Kidney (tissue), 14 donors: ENCODE results near the gene FGF2. TPM values are rescaled to one million over a fixed set of nuclear protein-coding genes. Genes with fewer than 3 reads are reported as not detected.

Experiments used
- DNase-seq, 5 donors: peaks; one replicate each; pipeline ENCODE4 v3.0.0-alpha.2; 2013 to 2020
- FAIRE-seq: peaks from 2 replicates; lab custom pipeline; 2012; peaks lifted over from hg19 to GRCh38; lab: Jason Lieb, UNC
- H3K27ac ChIP-seq, 2 donors: one replicate each; pipeline ENCODE4 v1.7.0; 2013; ENCODE audit warnings: low read depth in 2 of 2, low read length in 2 of 2, inconsistent platforms in 1 of 2
- H3K27me3 ChIP-seq: one replicate; pipeline ENCODE4 v1.7.1; 2013; ENCODE audit warnings: low read length, inconsistent platforms; ENCODE audit not compliant: control insufficient read depth, insufficient read depth
- H3K36me3 ChIP-seq, 3 donors: one replicate each; pipeline versions ENCODE4 v1.7.0 to v1.7.1; 2013; ENCODE audit warnings: low read length in 3 of 3, control low read depth in 1 of 3, inconsistent platforms in 1 of 3; ENCODE audit not compliant: insufficient read depth in 3 of 3, control insufficient read depth in 2 of 3
- H3K4me1 ChIP-seq, 3 donors: one replicate each; pipeline versions ENCODE4 v1.7.0 to v1.7.1; 2013; ENCODE audit warnings: low read length in 3 of 3, inconsistent platforms in 1 of 3, low read depth in 1 of 3; ENCODE audit not compliant: control insufficient read depth in 2 of 3, insufficient read depth in 2 of 3
- H3K4me3 ChIP-seq, 3 donors: one replicate each; pipeline versions ENCODE4 v1.7.0 to v1.8.1; 2013; ENCODE audit warnings: low read length in 3 of 3, control low read depth in 1 of 3, inconsistent platforms in 1 of 3
- H3K9ac ChIP-seq, 3 donors: one replicate each; pipeline versions ENCODE4 v1.7.0 to v1.7.1; 2013; ENCODE audit warnings: low read length in 3 of 3, control low read depth in 1 of 3, inconsistent platforms in 1 of 3
- H3K9me3 ChIP-seq, 3 donors: one replicate each; pipeline versions ENCODE4 v1.7.0 to v1.7.1; 2013; ENCODE audit warnings: low read length in 3 of 3, control low read depth in 1 of 3, inconsistent platforms in 1 of 3; ENCODE audit not compliant: control insufficient read depth in 2 of 3, insufficient read depth in 1 of 3
- intact Hi-C: fragments of 100-400 bp; cut with DNase I; formaldehyde crosslinking; loops from one replicate; pipeline ENCODE4 v1.11.1; 2022
- polyA plus RNA-seq: library from polyadenylated mRNA; stranded (reverse); fragments of 350-450 nt; fragmentation: Illumina TruSeq; extraction: RNeasy Lipid Tissue Mini Kit (QIAGEN cat#74804); gene quantifications from one replicate; pipeline ENCODE4 v1.2.3, GENCODE V29; 2014; ENCODE audit warnings: low read depth, low replicate concordance; ENCODE audit not compliant: insufficient read depth
- total RNA-seq: library from RNA; stranded (reverse); fragmentation: NEBNext Ultra II Directional; extraction: Animal tissue kit (Norgen Biotek cat#: 25700); gene quantifications from one replicate; pipeline ENCODE4 v1.2.1, GENCODE V29; 2021
- TF ChIP-seq, protein P1 (sequence below): IDR thresholded peaks from 3 replicates; pipeline ENCODE4 v1.5.1; 2012; ENCODE audit warnings: mild to moderate bottlenecking, moderate library complexity, borderline replicate concordance; ENCODE audit not compliant: insufficient read depth; ENCODE audit errors: extremely low read depth
- donor health status: control.
- donor health status: control.
- donor health status: control.
- donor health status: control.
- donor health status: control.
- donor health status: DM: yes; HTN: yes; CAD: no.
- donor health status: Normal renal cell carcinoma (clear cell type).

FGF2 gene
- total and polyA plus RNA-seq, 2 donors from 2014 or later, result 2.3 to 16.9 TPM

DNA sequence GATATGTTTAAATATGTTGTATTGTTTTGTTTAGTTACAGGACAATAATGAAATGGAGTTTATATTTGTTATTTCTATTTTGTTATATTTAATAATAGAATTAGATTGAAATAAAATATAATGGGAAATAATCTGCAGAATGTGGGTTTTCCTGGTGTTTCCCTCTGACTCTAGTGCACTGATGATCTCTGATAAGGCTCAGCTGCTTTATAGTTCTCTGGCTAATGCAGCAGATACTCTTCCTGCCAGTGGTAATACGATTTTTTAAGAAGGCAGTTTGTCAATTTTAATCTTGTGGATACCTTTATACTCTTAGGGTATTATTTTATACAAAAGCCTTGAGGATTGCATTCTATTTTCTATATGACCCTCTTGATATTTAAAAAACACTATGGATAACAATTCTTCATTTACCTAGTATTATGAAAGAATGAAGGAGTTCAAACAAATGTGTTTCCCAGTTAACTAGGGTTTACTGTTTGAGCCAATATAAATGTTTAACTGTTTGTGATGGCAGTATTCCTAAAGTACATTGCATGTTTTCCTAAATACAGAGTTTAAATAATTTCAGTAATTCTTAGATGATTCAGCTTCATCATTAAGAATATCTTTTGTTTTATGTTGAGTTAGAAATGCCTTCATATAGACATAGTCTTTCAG lies 68.8 kb downstream of the FGF2 start:
- peak; percentile 57 for FAIRE-seq
- Histone ChIP-seq H3K4me3 (no peak overlapping the region), H3K27me3 (no peaks in the 10 kb centered on the region), H3K4me1 (no peaks in the 10 kb centered on the region), H3K9me3 (no peaks in the 10 kb centered on the region), H3K27ac (no peak overlapping the region), H3K36me3 (peaks cover 0 to 5% (median 0%) of the 10 kb centered on the region in 3 donors), H3K9ac (peak overlapping the region in 1 of 3 donors; percentile 7)
- intact Hi-C loops, result no loop called here
- TF ChIP-seq, protein P1, sequence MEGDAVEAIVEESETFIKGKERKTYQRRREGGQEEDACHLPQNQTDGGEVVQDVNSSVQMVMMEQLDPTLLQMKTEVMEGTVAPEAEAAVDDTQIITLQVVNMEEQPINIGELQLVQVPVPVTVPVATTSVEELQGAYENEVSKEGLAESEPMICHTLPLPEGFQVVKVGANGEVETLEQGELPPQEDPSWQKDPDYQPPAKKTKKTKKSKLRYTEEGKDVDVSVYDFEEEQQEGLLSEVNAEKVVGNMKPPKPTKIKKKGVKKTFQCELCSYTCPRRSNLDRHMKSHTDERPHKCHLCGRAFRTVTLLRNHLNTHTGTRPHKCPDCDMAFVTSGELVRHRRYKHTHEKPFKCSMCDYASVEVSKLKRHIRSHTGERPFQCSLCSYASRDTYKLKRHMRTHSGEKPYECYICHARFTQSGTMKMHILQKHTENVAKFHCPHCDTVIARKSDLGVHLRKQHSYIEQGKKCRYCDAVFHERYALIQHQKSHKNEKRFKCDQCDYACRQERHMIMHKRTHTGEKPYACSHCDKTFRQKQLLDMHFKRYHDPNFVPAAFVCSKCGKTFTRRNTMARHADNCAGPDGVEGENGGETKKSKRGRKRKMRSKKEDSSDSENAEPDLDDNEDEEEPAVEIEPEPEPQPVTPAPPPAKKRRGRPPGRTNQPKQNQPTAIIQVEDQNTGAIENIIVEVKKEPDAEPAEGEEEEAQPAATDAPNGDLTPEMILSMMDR, result no peak
- no peak for DNase-seq

DNA sequence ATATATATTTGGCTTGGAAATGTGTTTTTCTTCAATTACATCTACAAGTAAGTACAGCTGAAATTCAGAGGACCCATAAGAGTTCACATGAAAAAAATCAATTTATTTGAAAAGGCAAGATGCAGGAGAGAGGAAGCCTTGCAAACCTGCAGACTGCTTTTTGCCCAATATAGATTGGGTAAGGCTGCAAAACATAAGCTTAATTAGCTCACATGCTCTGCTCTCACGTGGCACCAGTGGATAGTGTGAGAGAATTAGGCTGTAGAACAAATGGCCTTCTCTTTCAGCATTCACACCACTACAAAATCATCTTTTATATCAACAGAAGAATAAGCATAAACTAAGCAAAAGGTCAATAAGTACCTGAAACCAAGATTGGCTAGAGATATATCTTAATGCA lies 69.6 kb downstream of the FGF2 start:
- TF ChIP-seq, protein P1, result no peak
- H3K4me1 ChIP-seq, result no peaks in the 10 kb centered on the region
- FAIRE-seq, result no peak
- H3K27me3 ChIP-seq, result no peaks in the 10 kb centered on the region
- no peaks in the 10 kb centered on the region for H3K9me3 ChIP-seq
- H3K36me3 ChIP-seq, result peaks cover 0 to 5% (median 0%) of the 10 kb centered on the region in 3 donors
- no peak overlapping the region for H3K9ac ChIP-seq
- no peak for DNase-seq
- no peak overlapping the region for H3K27ac ChIP-seq
- H3K4me3 ChIP-seq, result no peak overlapping the region
- intact Hi-C loops, result no loop called here

DNA sequence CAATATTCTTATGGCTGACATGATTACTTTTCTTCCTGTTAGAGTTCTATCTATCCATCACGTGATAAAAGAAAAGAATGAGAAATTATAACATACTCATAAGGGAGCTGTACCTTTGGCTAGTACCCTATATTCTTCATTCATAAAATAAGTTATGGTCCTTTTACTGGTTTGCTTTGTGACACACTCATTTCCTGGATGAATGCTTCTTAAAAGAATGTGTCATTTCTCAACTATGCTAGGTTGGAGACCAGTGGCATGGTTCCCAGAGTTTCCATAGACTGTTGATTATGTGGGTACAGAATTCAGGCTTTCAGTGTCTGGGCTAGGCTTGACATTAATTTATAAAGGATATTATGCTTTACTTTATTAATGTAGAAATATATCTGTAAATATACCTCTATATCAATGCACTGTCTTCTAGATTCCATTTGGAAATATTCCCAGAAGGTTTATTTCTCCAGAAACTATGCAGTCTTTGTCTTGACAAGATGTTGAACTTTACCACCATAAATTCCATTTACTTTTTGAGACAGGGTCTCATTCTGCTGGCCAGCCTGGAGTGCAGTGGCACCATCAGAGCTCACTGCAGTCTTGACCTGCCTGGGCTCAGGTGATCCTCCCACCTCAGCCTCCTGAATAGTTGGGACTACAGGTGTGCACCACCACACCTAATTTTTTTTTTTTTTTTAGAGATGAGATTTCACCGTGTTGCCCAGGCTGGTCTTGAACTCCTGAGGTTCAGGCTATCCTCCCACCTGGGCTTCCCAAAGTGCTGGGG lies 71.9 kb downstream of the FGF2 start:
- Histone ChIP-seq H3K27ac (no peak overlapping the region), H3K4me1 (no peaks in the 10 kb centered on the region), H3K27me3 (no peaks in the 10 kb centered on the region), H3K36me3 (no peaks in the 10 kb centered on the region), H3K9ac (no peak overlapping the region), H3K9me3 (no peaks in the 10 kb centered on the region), H3K4me3 (no peak overlapping the region)
- TF ChIP-seq, protein P1, result no peak
- FAIRE-seq (no peak), DNase-seq (no peak)
- intact Hi-C loops, result no loop called here
